NCI-H1092 (cell line): Measurements from ENCODE around the gene ADGRD2.

Source experiments
- DNase-seq: peaks from one replicate; lab custom pipeline; 2025; lab: John Stamatoyannopoulos, UW

Gene ADGRD2

GRCh38 chr9:124511891-124512805 is 61.9 kb downstream of the ADGRD2 start:
- no peak for DNase-seq

GRCh38 chr9:124512806-124513204 is 62.6 kb downstream of the ADGRD2 start:
- DNase-seq = no peak

- DNase-seq = no peak
Measured at GRCh38 chr9:124513376-124513994, 63.2 kb downstream of the ADGRD2 start.

- no peak for DNase-seq
Measured at GRCh38 chr9:124514125-124514524, 63.9 kb downstream of the ADGRD2 start.

GRCh38 chr9:124514874-124515273 is 64.6 kb downstream of the ADGRD2 start:
- no peak for DNase-seq

GRCh38 chr9:124517600-124517999 is 67.3 kb downstream of the ADGRD2 start:
- DNase-seq = no peak

- DNase-seq = no peak
Measured at GRCh38 chr9:124518116-124518515, 67.9 kb downstream of the ADGRD2 start.

GRCh38 chr9:124520206-124520596 is 70.0 kb downstream of the ADGRD2 start:
- no peak for DNase-seq

GRCh38 chr9:124521142-124521541 is 70.9 kb downstream of the ADGRD2 start:
- DNase-seq = no peak

GRCh38 chr9:124522121-124523098 is 72.2 kb downstream of the ADGRD2 start:
- no peak for DNase-seq

GRCh38 chr9:124526174-124526573 is 75.9 kb downstream of the ADGRD2 start:
- DNase-seq = no peak

GRCh38 chr9:124527781-124528180 is 77.5 kb downstream of the ADGRD2 start:
- no peak for DNase-seq
